Muscle of leg (tissue), 11 donors: ENCODE data around the gene R3HDM2. TPM values are rescaled to one million over a fixed set of nuclear protein-coding genes. Genes with fewer than 3 reads are reported as not detected.

Experiments
- DNase-seq: peaks from one replicate; pipeline ENCODE4 v3.0.0; 2013
- H3K27ac ChIP-seq: one replicate; pipeline ENCODE4 v1.5.1; 2013; ENCODE audit warnings: mild to moderate bottlenecking, low read length, control low read depth
- H3K27me3 ChIP-seq: one replicate; pipeline ENCODE4 v1.6.1; 2013; ENCODE audit warnings: low read length; ENCODE audit not compliant: control insufficient read depth, insufficient read depth
- H3K36me3 ChIP-seq: one replicate; pipeline ENCODE4 v1.6.1; 2013; ENCODE audit warnings: low read length; ENCODE audit not compliant: control insufficient read depth, insufficient read depth
- H3K4me1 ChIP-seq: one replicate; pipeline ENCODE4 v1.6.1; 2013; ENCODE audit warnings: low read length; ENCODE audit not compliant: control insufficient read depth, insufficient read depth
- H3K4me3 ChIP-seq: one replicate; pipeline ENCODE4 v1.5.1; 2013; ENCODE audit warnings: low read length, control low read depth
- H3K9me3 ChIP-seq: replicated peaks from 2 replicates; pipeline ENCODE4 v1.6.1; 2013; ENCODE audit warnings: low read depth, low read length; ENCODE audit not compliant: control insufficient read depth
- WGBS: methylation state at CpG from one replicate; pipeline ENCODE4 v1.1.5; 2013; ENCODE audit warnings: missing lambda C conversion rate; ENCODE audit not compliant: insufficient coverage; 5-methylcytosine and 5-hydroxymethylcytosine counted together
- polyA plus RNA-seq, 8 donors: library from polyadenylated mRNA; unstranded; fragments of 120-200 nt; gene quantifications; one replicate each; pipeline versions ENCODE4 v1.2.1 to v1.2.3, GENCODE V29; 2013; ENCODE audit warnings: inconsistent platforms in 1 of 8, low replicate concordance in 1 of 8; ENCODE audit not compliant: insufficient read length in 8 of 8, insufficient read depth in 1 of 8
- total RNA-seq: library from RNA; stranded (reverse); fragments of 120-200 nt; gene quantifications from one replicate; pipeline ENCODE4 v1.2.4, GENCODE V29; 2013

The R3HDM2 gene
- total and polyA plus RNA-seq, 9 donors, result 20.2 to 52.6 (median 39.6) TPM

DNA sequence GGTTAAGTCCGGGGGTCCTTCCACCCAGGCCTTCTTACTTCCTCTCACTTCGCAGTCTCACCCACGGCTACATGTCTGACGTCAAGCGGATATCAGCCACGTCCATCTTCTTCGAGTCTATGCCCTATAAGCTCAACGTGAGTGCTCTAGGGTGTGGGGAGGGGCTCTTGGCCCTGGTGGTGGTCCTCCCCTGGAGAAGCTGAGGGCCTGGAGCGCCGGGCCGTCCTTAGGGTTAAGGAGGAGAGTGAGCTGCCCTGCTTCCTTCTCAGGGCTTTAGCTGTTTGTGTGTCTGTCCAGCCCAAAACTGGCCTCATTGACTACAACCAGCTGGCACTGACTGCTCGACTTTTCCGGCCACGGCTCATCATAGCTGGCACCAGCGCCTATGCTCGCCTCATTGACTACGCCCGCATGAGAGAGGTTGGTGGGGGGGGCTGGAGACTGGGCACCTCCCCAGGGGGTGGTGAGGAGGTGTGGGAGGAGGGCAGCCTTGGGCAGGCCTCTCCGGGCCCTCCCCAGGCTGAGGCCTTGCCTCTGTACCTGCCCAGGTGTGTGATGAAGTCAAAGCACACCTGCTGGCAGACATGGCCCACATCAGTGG lies 198.6 kb downstream of the R3HDM2 start:
- H3K4me3 ChIP-seq, result no peak overlapping the region
- WGBS, result 94% methylated on average over 14 of the region's 19 CpGs
- no peak overlapping the region for H3K27ac ChIP-seq
- H3K36me3 ChIP-seq, result peaks cover 46% of the 10 kb centered on the region
- DNase-seq, result no peak
- no peaks in the 10 kb centered on the region for H3K9me3 ChIP-seq
- H3K4me1 ChIP-seq, result peaks cover 51% of the 10 kb centered on the region
- peaks cover 36% of the 10 kb centered on the region for H3K27me3 ChIP-seq

DNA sequence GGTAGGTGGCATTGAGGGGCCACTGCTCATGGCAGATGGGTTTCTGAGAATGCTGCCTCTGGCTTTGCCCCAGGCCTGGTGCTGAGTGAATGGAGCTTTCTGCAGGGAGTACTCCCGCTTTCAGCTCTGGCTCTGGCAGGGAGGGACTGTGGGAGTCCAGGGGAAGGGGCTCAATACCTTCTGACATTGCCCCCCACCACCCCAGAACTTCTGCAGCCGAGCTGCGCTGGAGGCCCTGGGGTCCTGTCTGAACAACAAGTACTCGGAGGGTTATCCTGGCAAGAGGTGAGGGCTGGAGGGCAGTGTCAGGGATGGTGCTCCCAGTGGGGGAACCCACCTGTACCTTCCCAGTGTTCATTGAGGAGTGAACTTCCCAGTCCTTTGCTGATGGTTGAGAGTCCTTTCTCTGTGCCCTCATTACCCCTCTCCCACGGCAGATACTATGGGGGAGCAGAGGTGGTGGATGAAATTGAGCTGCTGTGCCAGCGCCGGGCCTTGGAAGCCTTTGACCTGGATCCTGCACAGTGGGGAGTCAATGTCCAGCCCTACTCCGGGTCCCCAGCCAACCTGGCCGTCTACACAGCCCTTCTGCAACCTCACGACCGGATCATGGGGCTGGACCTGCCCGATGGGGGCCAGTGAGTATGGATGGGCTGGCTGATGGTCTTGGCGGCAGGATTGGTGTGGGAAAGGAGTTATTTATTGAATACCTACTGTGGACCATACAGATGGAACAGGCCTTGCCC lies 199.4 kb downstream of the R3HDM2 start:
- Histone ChIP-seq H3K27me3 (peaks cover 36% of the 10 kb centered on the region), H3K4me1 (peaks cover 47% of the 10 kb centered on the region), H3K27ac (no peak overlapping the region), H3K36me3 (peaks cover 46% of the 10 kb centered on the region), H3K4me3 (no peak overlapping the region), H3K9me3 (no peaks in the 10 kb centered on the region)
- DNase-seq, result no peak
- WGBS, result 93% methylated on average over 5 of the region's 13 CpGs

DNA sequence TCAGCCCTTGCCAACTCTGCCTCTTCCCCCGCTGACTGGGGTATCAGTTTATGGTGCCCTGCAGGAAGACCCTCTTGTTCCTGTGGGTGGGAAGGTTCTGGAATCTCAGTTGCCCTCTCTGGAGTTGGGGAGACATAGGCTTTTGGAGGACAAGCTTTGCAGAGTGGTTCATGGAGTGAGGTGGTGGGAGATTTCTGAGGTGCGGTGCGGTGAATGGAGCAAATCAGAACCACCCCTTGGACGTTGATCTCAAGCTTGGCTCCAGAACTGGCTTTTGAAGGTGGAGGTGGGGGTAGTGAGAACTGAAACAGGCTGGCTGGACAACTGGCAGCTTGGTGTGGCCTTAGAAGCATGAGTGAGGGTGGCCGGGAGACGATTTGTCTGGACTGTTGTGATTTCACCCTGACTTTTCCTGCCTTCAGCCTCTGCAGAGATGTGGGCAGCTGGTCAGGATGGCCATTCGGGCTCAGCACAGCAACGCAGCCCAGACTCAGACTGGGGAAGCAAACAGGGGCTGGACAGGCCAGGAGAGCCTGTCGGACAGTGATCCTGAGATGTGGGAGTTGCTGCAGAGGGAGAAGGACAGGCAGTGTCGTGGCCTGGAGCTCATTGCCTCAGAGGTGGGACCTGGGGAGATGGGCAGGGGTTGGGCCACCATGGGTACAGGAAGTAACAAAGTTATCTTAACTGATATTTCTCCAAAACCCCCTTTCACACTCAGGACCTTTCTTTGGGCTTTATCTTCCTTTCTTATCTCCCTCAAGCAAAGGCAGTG lies 200.3 kb downstream of the R3HDM2 start:
- Histone ChIP-seq H3K4me1 (peaks cover 44% of the 10 kb centered on the region), H3K4me3 (peak overlapping the region; percentile 86), H3K27ac (no peak overlapping the region), H3K27me3 (peaks cover 36% of the 10 kb centered on the region), H3K36me3 (peaks cover 45% of the 10 kb centered on the region), H3K9me3 (no peaks in the 10 kb centered on the region)
- 36% methylated on average over 9 of the region's 10 CpGs for WGBS
- no peak for DNase-seq

DNA sequence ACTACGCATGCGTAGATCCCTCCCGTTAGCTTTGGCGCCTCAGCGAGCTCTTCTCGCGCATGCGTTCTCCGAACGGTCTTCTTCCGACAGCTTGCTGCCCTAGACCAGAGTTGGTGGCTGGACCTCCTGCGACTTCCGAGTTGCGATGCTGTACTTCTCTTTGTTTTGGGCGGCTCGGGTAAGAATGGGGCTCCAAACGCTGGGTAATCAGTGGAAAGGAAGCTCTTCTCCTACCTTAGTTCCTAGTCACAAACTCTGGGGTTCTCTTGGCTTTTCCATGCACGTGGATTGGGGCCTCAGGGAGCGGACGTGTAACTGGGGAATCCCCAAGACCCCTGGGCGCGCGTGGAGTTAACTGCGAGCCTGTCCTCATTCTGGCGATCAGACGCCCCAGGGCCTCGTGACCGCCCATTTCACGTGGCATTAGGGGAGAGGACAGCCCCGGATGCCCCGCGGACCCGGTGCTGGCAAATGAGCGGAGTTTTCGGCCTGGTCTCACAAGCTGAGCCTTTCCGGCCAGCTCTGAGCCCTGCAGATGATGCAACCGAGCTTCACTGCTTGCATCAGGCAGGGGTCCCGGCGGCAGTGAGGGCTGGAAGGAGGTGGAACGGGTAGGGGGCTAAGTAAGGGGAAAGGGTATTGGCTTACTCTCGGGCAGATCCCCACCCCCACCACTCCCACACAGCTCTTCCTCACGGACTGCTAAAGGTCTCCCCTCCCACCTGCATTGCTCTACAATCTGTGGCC lies 201.0 kb downstream of the R3HDM2 start, which contains the start of gene SHMT2:
TSS of gene SHMT2 (plus strand) at position 78 of the 747 bp plus-strand sequence. CDS start at position 146, 68 bp downstream.
- WGBS, result under 1% methylated on average over 24 of the region's 42 CpGs
- no peaks in the 10 kb centered on the region for H3K9me3 ChIP-seq
- peak within 1 kb of the TSS; percentile 87 for H3K27ac ChIP-seq
- peak; percentile 98 for DNase-seq
- peaks cover 36% of the 10 kb centered on the region for H3K27me3 ChIP-seq
- peaks cover 42% of the 10 kb centered on the region for H3K4me1 ChIP-seq
- peaks cover 37% of the 10 kb centered on the region for H3K36me3 ChIP-seq
- peak within 1 kb of the TSS; percentile 86 for H3K4me3 ChIP-seq

DNA sequence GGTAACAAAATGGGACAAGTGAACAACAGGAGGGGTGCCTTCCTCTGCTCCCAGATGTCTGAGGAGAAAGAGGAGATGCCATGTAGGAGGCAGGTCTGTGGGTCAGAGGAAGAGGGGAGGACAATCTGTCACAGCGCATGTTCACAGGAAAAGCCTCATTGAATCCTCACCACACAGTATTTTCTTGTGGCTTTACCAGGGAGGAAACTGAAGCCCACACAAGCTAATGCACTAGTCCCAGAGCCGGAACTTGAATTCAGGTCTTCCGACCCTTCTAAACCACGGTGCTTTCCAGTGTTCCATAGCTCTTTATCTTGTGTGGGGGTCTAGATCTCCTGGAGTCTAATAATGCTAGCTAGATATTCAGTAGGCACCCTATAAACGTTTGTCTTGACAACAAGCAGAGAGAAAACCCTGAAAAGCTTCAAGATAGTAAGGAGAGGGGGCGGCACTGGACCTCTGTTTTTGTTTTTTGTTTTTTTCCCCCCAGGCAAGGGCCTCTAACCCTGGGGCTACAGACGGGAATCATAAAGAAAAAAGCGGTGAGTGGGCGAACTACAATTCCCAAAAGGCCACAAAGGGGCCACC lies 201.7 kb downstream of the R3HDM2 start:
- H3K27ac ChIP-seq, result peak overlapping the region; percentile 87
- no peak for DNase-seq
- H3K9me3 ChIP-seq, result no peaks in the 10 kb centered on the region
- 11% methylated on average over 6 of the region's 9 CpGs for WGBS
- H3K4me1 ChIP-seq, result peaks cover 44% of the 10 kb centered on the region
- H3K36me3 ChIP-seq, result peaks cover 32% of the 10 kb centered on the region
- no peak overlapping the region for H3K4me3 ChIP-seq
- H3K27me3 ChIP-seq, result peaks cover 41% of the 10 kb centered on the region

DNA sequence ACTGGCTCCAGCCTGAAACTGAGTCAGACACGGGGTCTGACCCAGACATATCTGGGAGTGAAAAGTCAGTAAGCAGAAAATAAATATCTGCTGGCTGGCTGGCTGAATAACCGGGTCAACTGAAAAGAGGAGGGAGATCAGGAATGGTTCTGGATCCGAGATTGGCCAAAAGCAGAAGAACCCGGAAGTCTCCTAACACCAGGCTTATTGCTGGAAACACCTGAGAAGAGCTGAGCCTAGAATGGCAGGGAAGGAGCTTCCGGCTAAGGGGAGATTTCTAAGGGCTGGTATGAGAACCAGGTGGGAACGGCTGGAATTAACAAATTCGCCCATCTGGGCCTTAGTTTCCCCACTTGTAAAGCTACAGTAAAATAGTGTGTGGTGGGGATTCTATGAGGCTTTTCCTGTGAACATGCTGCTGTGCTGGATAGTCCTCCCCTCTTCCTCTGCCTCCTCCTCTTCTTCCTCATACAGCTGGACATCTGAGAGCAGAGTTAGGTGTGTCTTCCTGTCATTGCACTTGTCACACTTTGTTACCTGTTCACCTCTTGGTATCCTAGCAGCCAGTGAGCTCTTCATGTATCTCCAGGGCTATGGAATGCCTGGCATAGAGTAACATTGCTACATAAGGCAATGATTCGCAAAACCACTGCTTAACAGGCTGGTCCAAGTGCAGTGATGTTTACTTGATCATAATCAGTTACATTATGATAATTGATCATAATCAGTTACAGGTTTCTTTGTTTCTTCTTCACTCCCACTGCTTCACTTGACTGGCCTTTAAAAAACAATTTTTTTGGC lies 203.3 kb downstream of the R3HDM2 start:
- Histone ChIP-seq H3K4me3 (no peak overlapping the region), H3K4me1 (peaks cover 40% of the 10 kb centered on the region), H3K9me3 (no peaks in the 10 kb centered on the region), H3K27ac (no peak overlapping the region), H3K27me3 (peaks cover 58% of the 10 kb centered on the region), H3K36me3 (peaks cover 15% of the 10 kb centered on the region)
- no peak for DNase-seq
- WGBS, result 37% methylated on average over 5 of the region's 8 CpGs

DNA sequence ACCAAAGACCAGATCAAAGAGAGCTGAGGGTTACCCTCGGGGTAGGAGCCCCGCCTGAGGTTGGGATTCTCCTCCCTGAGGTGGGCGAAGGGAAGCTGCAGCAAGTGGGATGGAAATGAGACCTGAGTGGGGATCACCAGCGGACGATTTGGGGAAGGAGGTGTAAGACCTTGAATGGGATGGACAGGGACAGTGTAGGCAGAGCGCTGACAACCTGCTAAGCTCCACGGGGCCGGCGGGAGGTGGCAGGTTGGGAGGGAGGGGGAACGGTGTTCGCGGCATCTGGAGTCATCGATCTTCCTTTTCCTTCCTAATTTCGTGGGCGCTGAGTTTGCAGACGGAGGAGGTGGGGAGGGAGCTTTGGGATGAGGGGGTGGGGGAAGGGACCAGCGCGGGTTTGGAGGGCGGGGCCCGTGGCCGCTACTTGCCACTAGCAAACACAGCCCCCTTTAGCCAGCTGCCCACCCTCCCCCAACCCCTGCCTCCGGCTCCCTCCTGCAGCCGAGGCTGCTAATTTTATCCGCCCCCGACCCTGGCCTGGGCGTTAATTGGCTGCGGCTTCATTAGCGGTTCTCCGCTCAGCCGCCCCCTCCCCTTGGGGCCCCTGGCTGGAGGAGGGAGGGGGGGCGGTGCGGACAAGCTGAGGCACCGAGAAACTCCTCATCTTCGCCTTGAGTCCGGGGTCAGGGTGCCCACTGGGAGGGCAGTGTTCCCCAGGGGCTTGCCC lies 204.1 kb downstream of the R3HDM2 start:
- Histone ChIP-seq H3K27me3 (peaks cover 65% of the 10 kb centered on the region), H3K36me3 (peaks cover 8% of the 10 kb centered on the region), H3K4me3 (no peak overlapping the region), H3K27ac (no peak overlapping the region), H3K4me1 (peaks cover 40% of the 10 kb centered on the region), H3K9me3 (no peaks in the 10 kb centered on the region)
- WGBS, result 9% methylated on average over 22 of the region's 35 CpGs
- DNase-seq, result no peak

DNA sequence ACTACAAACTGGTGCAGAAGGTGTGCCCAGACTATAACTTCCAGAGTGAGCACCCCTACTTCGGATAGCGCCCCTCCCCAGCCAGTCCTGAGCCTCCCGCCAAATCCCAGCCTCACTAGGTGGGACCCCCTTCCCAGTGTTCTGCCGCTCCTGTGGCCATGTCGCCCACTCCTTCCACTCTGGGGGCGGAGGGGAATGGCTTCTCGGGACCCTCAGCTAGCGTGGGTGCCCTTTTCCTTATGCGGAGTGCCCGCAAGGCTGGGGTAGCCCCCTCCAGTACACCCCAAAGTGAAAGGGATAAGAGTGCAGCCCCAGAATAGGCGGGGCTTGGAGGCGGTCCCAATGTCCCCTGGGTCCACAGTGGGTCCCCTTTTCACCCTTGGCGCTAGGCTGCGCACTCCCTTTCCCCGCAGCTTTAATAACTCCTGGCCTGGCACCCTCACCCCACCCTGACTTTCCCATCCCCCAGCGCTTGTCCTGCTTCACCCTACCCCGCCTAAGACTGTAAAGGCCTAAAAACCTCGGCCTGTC lies 205.1 kb downstream of the R3HDM2 start:
- no peak overlapping the region for H3K4me3 ChIP-seq
- no peak overlapping the region for H3K27ac ChIP-seq
- peaks cover 38% of the 10 kb centered on the region for H3K4me1 ChIP-seq
- no peaks in the 10 kb centered on the region for H3K9me3 ChIP-seq
- DNase-seq, result no peak
- no peaks in the 10 kb centered on the region for H3K36me3 ChIP-seq
- H3K27me3 ChIP-seq, result peaks cover 75% of the 10 kb centered on the region
- 31% methylated on average over 15 of the region's 18 CpGs for WGBS
